ENCODE data around the gene CNGB1.

The CNGB1 gene

GRCh38 chr16:57960826-57961472 is 10.0 kb downstream of the CNGB1 start:
- ATAC-seq (ENCODE audit: low read depth), result no peak
- no peaks in the 10 kb centered on the region for H3K4me1 ChIP-seq (ENCODE audit: insufficient read depth, poor library complexity, severe bottlenecking)
- TF ChIP-seq, protein P1, sequence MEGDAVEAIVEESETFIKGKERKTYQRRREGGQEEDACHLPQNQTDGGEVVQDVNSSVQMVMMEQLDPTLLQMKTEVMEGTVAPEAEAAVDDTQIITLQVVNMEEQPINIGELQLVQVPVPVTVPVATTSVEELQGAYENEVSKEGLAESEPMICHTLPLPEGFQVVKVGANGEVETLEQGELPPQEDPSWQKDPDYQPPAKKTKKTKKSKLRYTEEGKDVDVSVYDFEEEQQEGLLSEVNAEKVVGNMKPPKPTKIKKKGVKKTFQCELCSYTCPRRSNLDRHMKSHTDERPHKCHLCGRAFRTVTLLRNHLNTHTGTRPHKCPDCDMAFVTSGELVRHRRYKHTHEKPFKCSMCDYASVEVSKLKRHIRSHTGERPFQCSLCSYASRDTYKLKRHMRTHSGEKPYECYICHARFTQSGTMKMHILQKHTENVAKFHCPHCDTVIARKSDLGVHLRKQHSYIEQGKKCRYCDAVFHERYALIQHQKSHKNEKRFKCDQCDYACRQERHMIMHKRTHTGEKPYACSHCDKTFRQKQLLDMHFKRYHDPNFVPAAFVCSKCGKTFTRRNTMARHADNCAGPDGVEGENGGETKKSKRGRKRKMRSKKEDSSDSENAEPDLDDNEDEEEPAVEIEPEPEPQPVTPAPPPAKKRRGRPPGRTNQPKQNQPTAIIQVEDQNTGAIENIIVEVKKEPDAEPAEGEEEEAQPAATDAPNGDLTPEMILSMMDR (IDR thresholded peaks at IDR 0.05; ENCODE audit: poor library complexity, severe bottlenecking), result no peak
- no peak overlapping the region for H3K27ac ChIP-seq (ENCODE audit: poor library complexity, severe bottlenecking)
- no peaks in the 10 kb centered on the region for H3K27me3 ChIP-seq (ENCODE audit: insufficient read depth, poor library complexity, severe bottlenecking)
- H3K4me3 ChIP-seq (ENCODE audit: severe bottlenecking), result no peak overlapping the region
- no peak for DNase-seq (ENCODE audit: low spot score)
- no peaks in the 10 kb centered on the region for H3K36me3 ChIP-seq (ENCODE audit: low read depth)
- no peaks in the 10 kb centered on the region for H3K9me3 ChIP-seq (ENCODE audit: severe bottlenecking)

DNA sequence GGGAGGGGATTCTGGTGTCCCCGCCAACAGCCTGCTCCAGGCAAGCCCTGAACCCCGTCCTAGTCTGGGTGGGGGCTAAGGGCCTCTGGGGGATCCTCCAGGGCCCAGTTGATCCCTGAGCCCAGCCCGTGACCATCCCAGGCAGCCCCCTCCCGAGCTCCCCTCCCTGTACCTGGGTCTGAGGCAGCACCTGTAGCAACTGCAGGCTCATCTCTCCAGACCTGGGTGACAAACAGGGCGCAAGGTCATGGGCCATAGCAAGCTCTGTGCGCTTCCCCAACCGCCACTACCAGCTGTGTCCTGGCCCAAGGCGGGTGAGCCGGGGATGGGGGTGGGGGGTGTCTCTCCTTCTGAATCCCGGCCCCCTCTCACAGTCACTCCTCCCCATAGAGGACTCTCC is 10.6 kb downstream of the CNGB1 start:
- Histone ChIP-seq H3K4me3 (ENCODE audit: severe bottlenecking) (no peak overlapping the region), H3K36me3 (ENCODE audit: low read depth) (no peaks in the 10 kb centered on the region), H3K27me3 (ENCODE audit: insufficient read depth, poor library complexity, severe bottlenecking) (no peaks in the 10 kb centered on the region), H3K27ac (ENCODE audit: poor library complexity, severe bottlenecking) (no peak overlapping the region), H3K9me3 (ENCODE audit: severe bottlenecking) (no peaks in the 10 kb centered on the region), H3K4me1 (ENCODE audit: insufficient read depth, poor library complexity, severe bottlenecking) (no peaks in the 10 kb centered on the region)
- DNase-seq (ENCODE audit: low spot score) (no peak), ATAC-seq (ENCODE audit: low read depth) (no peak)
- TF ChIP-seq, protein P1 (IDR thresholded peaks at IDR 0.05; ENCODE audit: poor library complexity, severe bottlenecking), result no peak

GRCh38 chr16:57959804-57960203 is 11.1 kb downstream of the CNGB1 start:
- ATAC-seq (ENCODE audit: low read depth), result no peak
- TF ChIP-seq, protein P1 (IDR thresholded peaks at IDR 0.05; ENCODE audit: poor library complexity, severe bottlenecking), result no peak
- H3K9me3 ChIP-seq (ENCODE audit: severe bottlenecking), result no peaks in the 10 kb centered on the region
- no peak for DNase-seq (ENCODE audit: low spot score)
- no peak overlapping the region for H3K4me3 ChIP-seq (ENCODE audit: severe bottlenecking)
- H3K27ac ChIP-seq (ENCODE audit: poor library complexity, severe bottlenecking), result no peak overlapping the region
- no peaks in the 10 kb centered on the region for H3K4me1 ChIP-seq (ENCODE audit: insufficient read depth, poor library complexity, severe bottlenecking)
- H3K36me3 ChIP-seq (ENCODE audit: low read depth), result no peaks in the 10 kb centered on the region
- no peaks in the 10 kb centered on the region for H3K27me3 ChIP-seq (ENCODE audit: insufficient read depth, poor library complexity, severe bottlenecking)

- Histone ChIP-seq H3K4me1 (ENCODE audit: insufficient read depth, poor library complexity, severe bottlenecking) (no peaks in the 10 kb centered on the region), H3K9me3 (ENCODE audit: severe bottlenecking) (no peaks in the 10 kb centered on the region), H3K4me3 (ENCODE audit: severe bottlenecking) (no peak overlapping the region), H3K27ac (ENCODE audit: poor library complexity, severe bottlenecking) (no peak overlapping the region), H3K36me3 (ENCODE audit: low read depth) (no peaks in the 10 kb centered on the region), H3K27me3 (ENCODE audit: insufficient read depth, poor library complexity, severe bottlenecking) (no peaks in the 10 kb centered on the region)
- ATAC-seq (ENCODE audit: low read depth) (no peak), DNase-seq (ENCODE audit: low spot score) (no peak)
- TF ChIP-seq, protein P1 (IDR thresholded peaks at IDR 0.05; ENCODE audit: poor library complexity, severe bottlenecking), result no peak
These were observed 11.8 kb downstream of the CNGB1 start for GRCh38 chr16:57959121-57959520.

DNA sequence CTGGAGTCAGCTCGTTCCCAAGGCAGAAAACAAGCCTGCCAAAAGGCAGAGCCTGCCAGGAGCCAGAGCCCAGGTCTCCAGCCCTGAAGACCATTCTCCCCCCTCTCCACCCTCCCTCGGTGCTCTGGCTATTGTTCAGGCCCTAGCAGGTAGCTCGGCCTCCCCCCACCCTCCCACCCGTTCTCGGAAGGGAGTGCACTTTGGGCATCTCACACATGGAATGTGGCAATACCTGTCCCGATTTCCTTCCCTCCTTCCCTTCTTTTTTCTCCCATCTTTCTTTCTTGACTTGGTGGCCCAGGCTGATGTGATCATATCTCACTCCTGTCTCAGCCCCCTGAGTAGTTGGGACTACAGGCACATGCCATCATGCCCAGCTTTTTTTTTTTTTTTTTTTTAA is 12.4 kb downstream of the CNGB1 start:
- Histone ChIP-seq H3K9me3 (ENCODE audit: severe bottlenecking) (no peaks in the 10 kb centered on the region), H3K4me1 (ENCODE audit: insufficient read depth, poor library complexity, severe bottlenecking) (no peaks in the 10 kb centered on the region), H3K4me3 (ENCODE audit: severe bottlenecking) (no peak overlapping the region), H3K36me3 (ENCODE audit: low read depth) (no peaks in the 10 kb centered on the region), H3K27me3 (ENCODE audit: insufficient read depth, poor library complexity, severe bottlenecking) (no peaks in the 10 kb centered on the region), H3K27ac (ENCODE audit: poor library complexity, severe bottlenecking) (no peak overlapping the region)
- ATAC-seq (ENCODE audit: low read depth) (no peak), DNase-seq (ENCODE audit: low spot score) (no peak)
- TF ChIP-seq, protein P1 (IDR thresholded peaks at IDR 0.05; ENCODE audit: poor library complexity, severe bottlenecking), result no peak
